Measurements from ENCODE around the gene CPAMD8.

Gene CPAMD8

GRCh38 chr19:17036640-17037039 is 10.0 kb upstream of the CPAMD8 start:
- no peak for DNase-seq
- no peak overlapping the region for H2AFZ ChIP-seq (ENCODE audit: low read depth, low read length)
- H3K79me1 ChIP-seq (replicated peaks; ENCODE audit: low read length, poor library complexity, severe bottlenecking) = no peaks in the 10 kb centered on the region
- no peaks in the 10 kb centered on the region for H3K9me3 ChIP-seq (ENCODE audit: control insufficient read depth, low read length)
- no peak overlapping the region for H2BK5ac ChIP-seq (ENCODE audit: low read depth, low read length, poor library complexity, severe bottlenecking)
- H2BK12ac ChIP-seq (ENCODE audit: low read length in 2 of 2) = no peak overlapping the region
- no peaks in the 10 kb centered on the region for H3K4me1 ChIP-seq (ENCODE audit: control insufficient read depth, insufficient read depth, low read depth, low read length)
- no peak overlapping the region for H2BK15ac ChIP-seq (ENCODE audit: low read depth, poor library complexity, severe bottlenecking)
- no peak overlapping the region for H3K27ac ChIP-seq (ENCODE audit: low read length, poor library complexity, severe bottlenecking)
- H3K27me3 ChIP-seq (ENCODE audit: control insufficient read depth in 1 of 2, insufficient read depth in 1 of 2, low read length in 2 of 2) = peaks cover 8 to 33% of the 10 kb centered on the region in 2 experiments
- no peak overlapping the region for H3K4ac ChIP-seq (ENCODE audit: low read depth in 1 of 2, low read length in 2 of 2)
- H2AK5ac ChIP-seq (ENCODE audit: low read length, severe bottlenecking) = no peak overlapping the region
- H4K91ac ChIP-seq (ENCODE audit: low read length) = no peak overlapping the region
- H3K9ac ChIP-seq (ENCODE audit: low read length) = no peak overlapping the region
- H3K4me2 ChIP-seq (ENCODE audit: low read length, poor library complexity, severe bottlenecking) = no peak overlapping the region
- H3K18ac ChIP-seq (ENCODE audit: low read depth in 1 of 2, low read length in 2 of 2) = no peak overlapping the region
- H3K4me3 ChIP-seq (ENCODE audit: insufficient read depth in 1 of 2, low read depth in 1 of 2, low read length in 2 of 2) = no peak overlapping the region
- no peak overlapping the region for H4K8ac ChIP-seq (ENCODE audit: low read length)
- H2BK120ac ChIP-seq (ENCODE audit: low read depth, low read length) = no peak overlapping the region
- no peak overlapping the region for H3K23ac ChIP-seq (ENCODE audit: low read length in 2 of 2)
- no peaks in the 10 kb centered on the region for H3K36me3 ChIP-seq (ENCODE audit: control insufficient read depth in 1 of 2, insufficient read depth in 2 of 2, low read depth in 1 of 2, low read length in 2 of 2)
- WGBS = 73% methylated on average over 4 of the region's 4 CpGs
- H3K14ac ChIP-seq (ENCODE audit: low read length in 2 of 2) = no peak overlapping the region

- H3K4ac ChIP-seq (ENCODE audit: low read depth in 1 of 2, low read length in 2 of 2) = no peak overlapping the region
- H2BK120ac ChIP-seq (ENCODE audit: low read depth, low read length) = no peak overlapping the region
- H3K18ac ChIP-seq (ENCODE audit: low read depth in 1 of 2, low read length in 2 of 2) = no peak overlapping the region
- H3K36me3 ChIP-seq (ENCODE audit: control insufficient read depth in 1 of 2, insufficient read depth in 2 of 2, low read depth in 1 of 2, low read length in 2 of 2) = no peaks in the 10 kb centered on the region
- 91% methylated on average over 15 of the region's 15 CpGs for WGBS
- no peaks in the 10 kb centered on the region for H3K79me1 ChIP-seq (replicated peaks; ENCODE audit: low read length, poor library complexity, severe bottlenecking)
- H2BK5ac ChIP-seq (ENCODE audit: low read depth, low read length, poor library complexity, severe bottlenecking) = no peak overlapping the region
- no peak overlapping the region for H2BK15ac ChIP-seq (ENCODE audit: low read depth, poor library complexity, severe bottlenecking)
- no peak for DNase-seq
- no peak overlapping the region for H3K9ac ChIP-seq (ENCODE audit: low read length)
- no peak overlapping the region for H3K14ac ChIP-seq (ENCODE audit: low read length in 2 of 2)
- no peak overlapping the region for H4K91ac ChIP-seq (ENCODE audit: low read length)
- no peak overlapping the region for H3K27ac ChIP-seq (ENCODE audit: low read length, poor library complexity, severe bottlenecking)
- H4K8ac ChIP-seq (ENCODE audit: low read length) = no peak overlapping the region
- H3K4me3 ChIP-seq (ENCODE audit: insufficient read depth in 1 of 2, low read depth in 1 of 2, low read length in 2 of 2) = no peak overlapping the region
- H3K4me1 ChIP-seq (ENCODE audit: control insufficient read depth, insufficient read depth, low read depth, low read length) = no peaks in the 10 kb centered on the region
- no peak overlapping the region for H2BK12ac ChIP-seq (ENCODE audit: low read length in 2 of 2)
- H3K27me3 ChIP-seq (ENCODE audit: control insufficient read depth in 1 of 2, insufficient read depth in 1 of 2, low read length in 2 of 2) = peaks cover 5 to 32% of the 10 kb centered on the region in 2 experiments
- H3K9me3 ChIP-seq (ENCODE audit: control insufficient read depth, low read length) = no peaks in the 10 kb centered on the region
- H2AFZ ChIP-seq (ENCODE audit: low read depth, low read length) = no peak overlapping the region
- H3K23ac ChIP-seq (ENCODE audit: low read length in 2 of 2) = no peak overlapping the region
- no peak overlapping the region for H3K4me2 ChIP-seq (ENCODE audit: low read length, poor library complexity, severe bottlenecking)
- H2AK5ac ChIP-seq (ENCODE audit: low read length, severe bottlenecking) = no peak overlapping the region
Observed at GRCh38 chr19:17035842-17036424, 9.3 kb upstream of the CPAMD8 start.

GRCh38 chr19:17031741-17032140 is 5.1 kb upstream of the CPAMD8 start:
- Histone ChIP-seq H3K36me3 (ENCODE audit: control insufficient read depth in 1 of 2, insufficient read depth in 2 of 2, low read depth in 1 of 2, low read length in 2 of 2) (no peaks in the 10 kb centered on the region), H4K8ac (ENCODE audit: low read length) (no peak overlapping the region), H3K79me1 (replicated peaks; ENCODE audit: low read length, poor library complexity, severe bottlenecking) (no peaks in the 10 kb centered on the region), H3K27ac (ENCODE audit: low read length, poor library complexity, severe bottlenecking) (no peak overlapping the region), H3K4me3 (ENCODE audit: insufficient read depth in 1 of 2, low read depth in 1 of 2, low read length in 2 of 2) (no peak overlapping the region), H3K27me3 (ENCODE audit: control insufficient read depth in 1 of 2, insufficient read depth in 1 of 2, low read length in 2 of 2) (peaks cover 26 to 36% of the 10 kb centered on the region in 2 experiments), H3K23ac (ENCODE audit: low read length in 2 of 2) (no peak overlapping the region), H2AK5ac (ENCODE audit: low read length, severe bottlenecking) (no peak overlapping the region), H2BK120ac (ENCODE audit: low read depth, low read length) (no peak overlapping the region), H2AFZ (ENCODE audit: low read depth, low read length) (no peak overlapping the region), H3K14ac (ENCODE audit: low read length in 2 of 2) (no peak overlapping the region), H3K4me1 (ENCODE audit: control insufficient read depth, insufficient read depth, low read depth, low read length) (peaks cover 2% of the 10 kb centered on the region), H2BK5ac (ENCODE audit: low read depth, low read length, poor library complexity, severe bottlenecking) (no peak overlapping the region), H3K9ac (ENCODE audit: low read length) (no peak overlapping the region), H4K91ac (ENCODE audit: low read length) (no peak overlapping the region), H3K18ac (ENCODE audit: low read depth in 1 of 2, low read length in 2 of 2) (no peak overlapping the region), H3K4me2 (ENCODE audit: low read length, poor library complexity, severe bottlenecking) (no peak overlapping the region), H3K4ac (ENCODE audit: low read depth in 1 of 2, low read length in 2 of 2) (no peak overlapping the region), H2BK15ac (ENCODE audit: low read depth, poor library complexity, severe bottlenecking) (no peak overlapping the region), H3K9me3 (ENCODE audit: control insufficient read depth, low read length) (no peaks in the 10 kb centered on the region), H2BK12ac (ENCODE audit: low read length in 2 of 2) (no peak overlapping the region)
- WGBS = 85% methylated on average over 6 of the region's 6 CpGs
- no peak for DNase-seq

- no peak overlapping the region for H3K18ac ChIP-seq (ENCODE audit: low read depth in 1 of 2, low read length in 2 of 2)
- H3K4ac ChIP-seq (ENCODE audit: low read depth in 1 of 2, low read length in 2 of 2) = no peak overlapping the region
- peaks cover 51 to 57% of the 10 kb centered on the region in 2 experiments for H3K27me3 ChIP-seq (ENCODE audit: control insufficient read depth in 1 of 2, insufficient read depth in 1 of 2, low read length in 2 of 2)
- H3K9me3 ChIP-seq (ENCODE audit: control insufficient read depth, low read length) = peaks cover 13% of the 10 kb centered on the region
- no peak overlapping the region for H2BK5ac ChIP-seq (ENCODE audit: low read depth, low read length, poor library complexity, severe bottlenecking)
- peaks cover 9% of the 10 kb centered on the region for H3K4me1 ChIP-seq (ENCODE audit: control insufficient read depth, insufficient read depth, low read depth, low read length)
- no peak overlapping the region for H2BK120ac ChIP-seq (ENCODE audit: low read depth, low read length)
- no peak overlapping the region for H4K8ac ChIP-seq (ENCODE audit: low read length)
- H3K79me1 ChIP-seq (replicated peaks; ENCODE audit: low read length, poor library complexity, severe bottlenecking) = no peaks in the 10 kb centered on the region
- no peak overlapping the region for H2AFZ ChIP-seq (ENCODE audit: low read depth, low read length)
- H2BK12ac ChIP-seq (ENCODE audit: low read length in 2 of 2) = no peak overlapping the region
- no peak overlapping the region for H4K91ac ChIP-seq (ENCODE audit: low read length)
- no peak for DNase-seq
- no peak overlapping the region for H3K4me2 ChIP-seq (ENCODE audit: low read length, poor library complexity, severe bottlenecking)
- no peak overlapping the region for H2AK5ac ChIP-seq (ENCODE audit: low read length, severe bottlenecking)
- H3K27ac ChIP-seq (ENCODE audit: low read length, poor library complexity, severe bottlenecking) = no peak overlapping the region
- no peak overlapping the region for H2BK15ac ChIP-seq (ENCODE audit: low read depth, poor library complexity, severe bottlenecking)
- peak overlapping the region in 1 of 2 experiments; percentile 84 for H3K23ac ChIP-seq (ENCODE audit: low read length in 2 of 2)
- H3K14ac ChIP-seq (ENCODE audit: low read length in 2 of 2) = peak overlapping the region in 1 of 2 experiments; percentile 83
- H3K36me3 ChIP-seq (ENCODE audit: control insufficient read depth in 1 of 2, insufficient read depth in 2 of 2, low read depth in 1 of 2, low read length in 2 of 2) = no peaks in the 10 kb centered on the region
- no peak overlapping the region for H3K4me3 ChIP-seq (ENCODE audit: insufficient read depth in 1 of 2, low read depth in 1 of 2, low read length in 2 of 2)
- H3K9ac ChIP-seq (ENCODE audit: low read length) = no peak overlapping the region
- WGBS = 60% methylated on average over 7 of the region's 7 CpGs
Observed at GRCh38 chr19:17027535-17027975, 945 bp upstream of the CPAMD8 start.

All from mesenchymal stem cell (in vitro differentiated cells and primary cell).